NCI-H345 treated with DMSO at 0.1 percent for 48 hours (cell line): ENCODE results near the gene ATP2A1.
"Not testable (repeated sequence)": the region's sequence is repeated elsewhere in the genome, so short reads cannot be mapped to it uniquely, and the experiment has no call there.

Experiments used
- DNase-seq: peaks from one replicate; lab custom pipeline; 2025; ENCODE audit not compliant: unreplicated experiment; lab: John Stamatoyannopoulos, UW

ATP2A1 gene

GRCh38 chr16:28858421-28858820, 19.9 kb upstream of the ATP2A1 start:
- no peak for DNase-seq

GRCh38 chr16:28859326-28859725, 19.0 kb upstream of the ATP2A1 start:
- no peak for DNase-seq

GRCh38 chr16:28863929-28864793, 14.1 kb upstream of the ATP2A1 start:
- no peak for DNase-seq

GRCh38 chr16:28865001-28865688, 13.1 kb upstream of the ATP2A1 start:
- DNase-seq: no peak

GRCh38 chr16:28865722-28866453, 12.4 kb upstream of the ATP2A1 start:
- DNase-seq: no peak

GRCh38 chr16:28866454-28866804, 11.9 kb upstream of the ATP2A1 start:
- no peak for DNase-seq

- DNase-seq: no peak
These were observed 11.0 kb upstream of the ATP2A1 start for GRCh38 chr16:28867241-28867640.

- DNase-seq: not testable (repeated sequence)
These were observed 10.6 kb upstream of the ATP2A1 start for GRCh38 chr16:28867646-28868045.

- DNase-seq: no peak
These were observed 9.1 kb upstream of the ATP2A1 start for GRCh38 chr16:28869201-28869600.

- no peak for DNase-seq
These were observed 5.3 kb upstream of the ATP2A1 start for GRCh38 chr16:28872952-28873351.

- DNase-seq: no peak
These were observed 4.6 kb upstream of the ATP2A1 start for GRCh38 chr16:28873543-28874201.

- DNase-seq: no peak
These were observed 3.9 kb upstream of the ATP2A1 start for GRCh38 chr16:28874406-28874805.

GRCh38 chr16:28875134-28876018, 2.9 kb upstream of the ATP2A1 start:
- no peak for DNase-seq

GRCh38 chr16:28876019-28876659, 2.1 kb upstream of the ATP2A1 start:
- no peak for DNase-seq

GRCh38 chr16:28876973-28877654, 1.2 kb upstream of the ATP2A1 start:
- no peak for DNase-seq

GRCh38 chr16:28877655-28878000, 660 bp upstream of the ATP2A1 start:
- DNase-seq: no peak

GRCh38 chr16:28879261-28879840, 1.1 kb downstream of the ATP2A1 start:
- peak; percentile 47 for DNase-seq

- DNase-seq: peak; percentile 87
These were observed 1.7 kb downstream of the ATP2A1 start for GRCh38 chr16:28879841-28880588.
